ENCODE data around the gene CNDP1.

DNA sequence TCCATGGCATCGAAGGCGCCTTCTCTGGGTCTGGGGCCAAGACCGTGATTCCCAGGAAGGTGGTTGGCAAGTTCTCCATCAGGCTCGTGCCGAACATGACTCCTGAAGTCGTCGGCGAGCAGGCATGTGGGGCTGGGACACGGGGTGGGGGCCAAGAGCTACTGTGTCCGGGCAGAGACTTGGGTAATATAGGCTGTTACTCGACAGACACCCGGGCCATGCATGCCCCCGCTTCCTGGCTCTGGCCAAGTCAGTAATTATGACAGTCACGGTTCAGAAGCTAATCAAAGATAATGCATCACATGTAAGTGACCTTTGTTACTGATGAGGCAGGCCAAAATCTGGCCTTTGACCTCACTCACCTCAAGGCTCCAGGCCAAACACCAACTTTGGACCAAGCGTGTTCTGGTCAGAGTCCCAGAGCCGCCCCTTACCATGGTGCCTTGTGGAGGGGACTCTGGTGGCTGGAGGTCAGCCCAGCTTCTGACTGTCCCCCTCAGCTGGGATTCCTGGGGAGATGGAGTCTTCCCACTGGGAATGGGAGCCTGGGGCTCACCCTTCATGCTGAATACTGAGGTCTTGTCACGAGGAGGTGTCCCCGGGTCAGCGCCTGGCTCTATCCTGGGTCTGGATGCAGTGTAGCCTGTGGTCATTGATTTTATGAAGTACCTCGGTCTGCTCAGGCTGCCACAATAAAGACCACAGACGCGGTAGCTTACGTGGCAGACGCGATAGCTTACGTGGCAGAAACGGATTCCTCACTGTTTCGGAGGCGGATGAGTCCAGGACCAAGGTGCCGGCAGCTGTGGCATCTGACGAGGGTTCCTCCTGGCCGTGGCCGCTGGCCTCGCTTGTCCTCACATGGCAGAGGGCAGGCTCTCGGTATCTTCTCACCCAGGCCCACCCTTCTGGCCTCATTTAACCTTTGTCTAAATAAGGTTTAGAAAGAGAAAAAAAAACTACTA, 17.7 kb upstream of the CNDP1 start:
- TF ChIP-seq, protein P1, sequence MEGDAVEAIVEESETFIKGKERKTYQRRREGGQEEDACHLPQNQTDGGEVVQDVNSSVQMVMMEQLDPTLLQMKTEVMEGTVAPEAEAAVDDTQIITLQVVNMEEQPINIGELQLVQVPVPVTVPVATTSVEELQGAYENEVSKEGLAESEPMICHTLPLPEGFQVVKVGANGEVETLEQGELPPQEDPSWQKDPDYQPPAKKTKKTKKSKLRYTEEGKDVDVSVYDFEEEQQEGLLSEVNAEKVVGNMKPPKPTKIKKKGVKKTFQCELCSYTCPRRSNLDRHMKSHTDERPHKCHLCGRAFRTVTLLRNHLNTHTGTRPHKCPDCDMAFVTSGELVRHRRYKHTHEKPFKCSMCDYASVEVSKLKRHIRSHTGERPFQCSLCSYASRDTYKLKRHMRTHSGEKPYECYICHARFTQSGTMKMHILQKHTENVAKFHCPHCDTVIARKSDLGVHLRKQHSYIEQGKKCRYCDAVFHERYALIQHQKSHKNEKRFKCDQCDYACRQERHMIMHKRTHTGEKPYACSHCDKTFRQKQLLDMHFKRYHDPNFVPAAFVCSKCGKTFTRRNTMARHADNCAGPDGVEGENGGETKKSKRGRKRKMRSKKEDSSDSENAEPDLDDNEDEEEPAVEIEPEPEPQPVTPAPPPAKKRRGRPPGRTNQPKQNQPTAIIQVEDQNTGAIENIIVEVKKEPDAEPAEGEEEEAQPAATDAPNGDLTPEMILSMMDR (IDR thresholded peaks at IDR 0.05) = no peak
- TF ChIP-seq POLR2A (IDR thresholded peaks at IDR 0.05) = no peak
- TF ChIP-seq POLR2AphosphoS5 (IDR thresholded peaks at IDR 0.05) = no peak
- TF ChIP-seq EP300 (IDR thresholded peaks at IDR 0.05) = no peak
